ENCODE data around the gene KIRREL3.

DNA sequence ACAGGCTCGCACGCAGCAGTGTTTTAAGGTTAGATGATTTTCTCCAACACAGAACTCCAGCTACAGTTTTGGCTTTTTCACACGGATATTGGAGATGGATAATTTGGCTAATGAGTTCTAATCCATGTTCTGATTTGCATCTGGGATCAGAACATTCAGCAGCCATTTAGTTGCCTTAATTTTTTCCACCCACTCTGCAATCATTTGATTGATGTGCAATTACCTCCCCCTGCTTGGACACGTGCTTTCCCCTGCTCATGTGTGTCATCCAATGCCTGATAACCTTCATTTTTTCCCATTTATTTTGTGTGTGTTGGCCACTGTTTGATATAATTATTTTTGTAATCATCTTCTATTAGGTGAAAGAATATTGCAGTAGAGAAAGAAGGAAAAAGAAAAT lies 387.3 kb downstream of the KIRREL3 start:
- TF ChIP-seq, protein P1, sequence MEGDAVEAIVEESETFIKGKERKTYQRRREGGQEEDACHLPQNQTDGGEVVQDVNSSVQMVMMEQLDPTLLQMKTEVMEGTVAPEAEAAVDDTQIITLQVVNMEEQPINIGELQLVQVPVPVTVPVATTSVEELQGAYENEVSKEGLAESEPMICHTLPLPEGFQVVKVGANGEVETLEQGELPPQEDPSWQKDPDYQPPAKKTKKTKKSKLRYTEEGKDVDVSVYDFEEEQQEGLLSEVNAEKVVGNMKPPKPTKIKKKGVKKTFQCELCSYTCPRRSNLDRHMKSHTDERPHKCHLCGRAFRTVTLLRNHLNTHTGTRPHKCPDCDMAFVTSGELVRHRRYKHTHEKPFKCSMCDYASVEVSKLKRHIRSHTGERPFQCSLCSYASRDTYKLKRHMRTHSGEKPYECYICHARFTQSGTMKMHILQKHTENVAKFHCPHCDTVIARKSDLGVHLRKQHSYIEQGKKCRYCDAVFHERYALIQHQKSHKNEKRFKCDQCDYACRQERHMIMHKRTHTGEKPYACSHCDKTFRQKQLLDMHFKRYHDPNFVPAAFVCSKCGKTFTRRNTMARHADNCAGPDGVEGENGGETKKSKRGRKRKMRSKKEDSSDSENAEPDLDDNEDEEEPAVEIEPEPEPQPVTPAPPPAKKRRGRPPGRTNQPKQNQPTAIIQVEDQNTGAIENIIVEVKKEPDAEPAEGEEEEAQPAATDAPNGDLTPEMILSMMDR (IDR thresholded peaks at IDR 0.05; ENCODE audit: insufficient read depth, low read length), result no peak
- TF ChIP-seq GABPA (IDR thresholded peaks at IDR 0.05; ENCODE audit: low read depth) (no peak), POLR2AphosphoS5 (IDR thresholded peaks at IDR 0.05; ENCODE audit: low read depth) (no peak)

Measured in HL-60 (cell line).